HepG2 (cell line): ENCODE data around the gene FAM72D. TPM values are rescaled to one million over a fixed set of nuclear protein-coding genes. Genes with fewer than 3 reads are reported as not detected.
"Not testable (repeated sequence)": the region's sequence is repeated elsewhere in the genome, so short reads cannot be mapped to it uniquely, and the experiment has no call there.

ENCODE experiments used
- ATAC-seq: fragments of 200-7000 bp; cut with Tn5 transposase; 3 replicates; pipeline ENCODE4 v1.9.1; 2020; ENCODE audit warnings: mild to moderate bottlenecking, moderate library complexity
- BruUV-seq: library from RNA; stranded (reverse); fragments of 400-500 nt; replicated peaks from 2 replicates; lab custom pipeline; 2021; lab: Mats Ljungman, UMichigan
- CTCF ChIA-PET: fragments of 300-600 bp; formaldehyde crosslinking; extraction: SDS; loops from one replicate; lab custom pipeline; 2021; ENCODE audit warnings: low total read pairs, inconsistent platforms, low intra/inter-chr PET ratio; lab: Yijun Ruan, JAX
- POLR2A ChIA-PET: fragments of 350-600 bp; sonication (Branson Sonifier 250); formaldehyde crosslinking; loops from one replicate; lab custom pipeline; 2020; ENCODE audit warnings: antibody characterized with exemption, inconsistent platforms; lab: Yijun Ruan, JAX
- DNase-seq: peaks from one replicate; pipeline ENCODE4 v3.0.0-alpha.2; 2015; ENCODE audit warnings: low spot score
- FAIRE-seq: peaks from 3 replicates; lab custom pipeline; 2011; peaks lifted over from hg19 to GRCh38; lab: Jason Lieb, UNC
- H2AFZ ChIP-seq: one replicate; pipeline ENCODE4 v1.6.1; 2011; ENCODE audit warnings: low read length, inconsistent platforms
- H3K27ac ChIP-seq: fragments of 300-600 bp; 3 replicates; pipeline ENCODE4 v1.8.0; 2011; ENCODE audit warnings: mixed run types, mild to moderate bottlenecking, mixed read lengths, low read length, inconsistent platforms; ENCODE audit not compliant: insufficient read depth; ENCODE audit errors: extremely low read length
- H3K27me3 ChIP-seq, 2 experiments: fragments of 200-600 bp in 1 of 2; 2 replicates in 1 of 2; 3 replicates in 1 of 2; pipeline versions ENCODE4 v1.6.0 to v1.8.0; 2011; ENCODE audit warnings: low read length in 2 of 2, mild to moderate bottlenecking in 2 of 2, moderate library complexity in 2 of 2, inconsistent platforms in 1 of 2; ENCODE audit not compliant: insufficient read depth in 2 of 2, control insufficient read depth in 1 of 2
- H3K36me3 ChIP-seq, 2 experiments: fragments of 200-600 bp in 1 of 2; replicated peaks in 1 of 2; 2 replicates in 1 of 2; 3 replicates in 1 of 2; pipeline versions ENCODE4 v1.5.1 to v1.8.0; 2011; ENCODE audit warnings: low read length in 2 of 2, inconsistent platforms in 1 of 2; ENCODE audit not compliant: insufficient read depth in 2 of 2, control insufficient read depth in 1 of 2
- H3K4me1 ChIP-seq: 2 replicates; pipeline ENCODE4 v1.5.1; 2012; ENCODE audit warnings: low read length, inconsistent platforms; ENCODE audit not compliant: insufficient read depth
- H3K4me2 ChIP-seq: 2 replicates; pipeline ENCODE4 v1.6.0; 2011; ENCODE audit warnings: low read depth, low read length, inconsistent platforms
- H3K4me3 ChIP-seq, 3 experiments: fragments of 200-600 bp in 1 of 3; sonication (generic), shearing (Covaris generic) in 1 of 3; replicated peaks in 1 of 3; 2 replicates each; pipeline ENCODE4 v1.5.1; 2011 to 2016; ENCODE audit warnings: low read length in 3 of 3, inconsistent platforms in 2 of 3, low read depth in 2 of 3, mild to moderate bottlenecking in 2 of 3, control low read depth in 1 of 3, mixed read lengths in 1 of 3; ENCODE audit not compliant: insufficient read depth in 1 of 3
- H3K79me2 ChIP-seq: one replicate; pipeline ENCODE4 v1.6.1; 2011; ENCODE audit warnings: low read length, inconsistent platforms; ENCODE audit not compliant: insufficient read depth
- H3K9ac ChIP-seq: 2 replicates; pipeline ENCODE4 v1.6.0; 2011; ENCODE audit warnings: mild to moderate bottlenecking, low read depth, low read length, inconsistent platforms; ENCODE audit not compliant: insufficient read depth
- H3K9me3 ChIP-seq: 2 replicates; pipeline ENCODE4 v1.5.1; 2012; ENCODE audit warnings: mild to moderate bottlenecking, low read length
- H4K20me1 ChIP-seq: 2 replicates; pipeline ENCODE4 v1.6.0; 2011; ENCODE audit warnings: inconsistent platforms, mild to moderate bottlenecking, low read length, moderate library complexity; ENCODE audit not compliant: insufficient read depth
- WGBS: methylation state at CpG from one replicate; pipeline ENCODE4 v1.1.6; 2017; ENCODE audit warnings: low lambda C conversion rate; 5-methylcytosine and 5-hydroxymethylcytosine counted together
- in situ Hi-C: cut with HindIII; loops from 2 replicates; pipeline ENCODE4 v1.10.0; 2017; ENCODE audit warnings: low pct_unique_long_range_greater_than_20kb; ENCODE audit not compliant: extremely low pct_ligation_motif_present
- intact Hi-C: fragments of 100-400 bp; cut with micrococcal nuclease; formaldehyde crosslinking; loops from one replicate; pipeline ENCODE4 v1.10.0; 2022; ENCODE audit not compliant: unreplicated experiment
- polyA plus RNA-seq, 8 experiments: library from polyadenylated mRNA; depleted of rRNA in 3 of 8; stranded (reverse) in 7 of 8; unstranded in 1 of 8; fragments of >200 nt; fragmentation: Illumina TruSeq in 4 of 8; extraction: Trizol in 4 of 8; gene quantifications; 2 replicates each; pipeline versions ENCODE4 v1.2.1 to v1.2.3, GENCODE V29; 2011 to 2016; ENCODE audit warnings: low read depth in 4 of 8, missing spikeins in 1 of 8, mixed read lengths in 1 of 8; ENCODE audit not compliant: insufficient read depth in 1 of 8
- total RNA-seq, 5 experiments: library from RNA; depleted of rRNA; stranded (reverse); fragments of >200 nt; fragmentation: Illumina TruSeq; extraction: Trizol; gene quantifications; 2 replicates each; pipeline ENCODE4 v1.2.3, GENCODE V29; 2016; ENCODE audit warnings: low read depth in 1 of 5

FAM72D gene
- total and polyA plus RNA-seq, 2 of the 13 experiments (the other 11 are each of a cell fraction or from before 2014, with no cell fraction given): 3.7 to 4.4 TPM

- H4K20me1 ChIP-seq, H2AFZ ChIP-seq, H3K4me2 ChIP-seq, intact Hi-C loops, POLR2A ChIA-PET, ATAC-seq, CTCF ChIA-PET, H3K4me3 ChIP-seq, H3K36me3 ChIP-seq, H3K79me2 ChIP-seq, H3K9me3 ChIP-seq, H3K9ac ChIP-seq, FAIRE-seq, H3K27ac ChIP-seq, H3K27me3 ChIP-seq, H3K4me1 ChIP-seq, BruUV-seq, DNase-seq, in situ Hi-C loops: not testable (repeated sequence)
- no CpG with 5 or more reads among the region's 2 CpGs for whole genome bisulfite sequencing
Observed at GRCh38 chr1:145103294-145103693, 7.5 kb downstream of the FAM72D start.

- no CpG with 5 or more reads among the region's 3 CpGs for WGBS
- ATAC-seq, H3K27me3 ChIP-seq, FAIRE-seq, H4K20me1 ChIP-seq, POLR2A ChIA-PET, H3K4me2 ChIP-seq, in situ Hi-C loops, BruUV-seq, CTCF ChIA-PET, DNase-seq, H3K4me1 ChIP-seq, intact Hi-C loops, H3K9ac ChIP-seq, H3K9me3 ChIP-seq, H3K4me3 ChIP-seq, H3K79me2 ChIP-seq, H2AFZ ChIP-seq, H3K36me3 ChIP-seq, H3K27ac ChIP-seq: not testable (repeated sequence)
Observed at GRCh38 chr1:145111674-145112073, 15.9 kb downstream of the FAM72D start.

GRCh38 chr1:145112703-145113102 lies 16.9 kb downstream of the FAM72D start:
- WGBS: no CpG with 5 or more reads among the region's 3 CpGs
- H3K4me1 ChIP-seq, DNase-seq, FAIRE-seq, CTCF ChIA-PET, BruUV-seq, in situ Hi-C loops, H3K36me3 ChIP-seq, H3K79me2 ChIP-seq, H3K9me3 ChIP-seq, H3K27me3 ChIP-seq, ATAC-seq, H3K4me3 ChIP-seq, H3K27ac ChIP-seq, intact Hi-C loops, H2AFZ ChIP-seq, H3K4me2 ChIP-seq, H4K20me1 ChIP-seq, POLR2A ChIA-PET, H3K9ac ChIP-seq: not testable (repeated sequence)

- ATAC-seq, FAIRE-seq, POLR2A ChIA-PET, H4K20me1 ChIP-seq, H3K27me3 ChIP-seq, DNase-seq, H3K36me3 ChIP-seq, H3K9me3 ChIP-seq, H3K4me3 ChIP-seq, BruUV-seq, in situ Hi-C loops, H3K4me2 ChIP-seq, H3K4me1 ChIP-seq, CTCF ChIA-PET, H3K9ac ChIP-seq, H3K27ac ChIP-seq, intact Hi-C loops, H2AFZ ChIP-seq, H3K79me2 ChIP-seq: not testable (repeated sequence)
- WGBS: no CpG with 5 or more reads among the region's 1 CpG
Observed at GRCh38 chr1:145114560-145115057, 18.8 kb downstream of the FAM72D start.
